ENCODE measurements around the gene UNC119. TPM values are rescaled to one million over a fixed set of nuclear protein-coding genes. Genes with fewer than 3 reads are reported as not detected.
A peak's percentile ranks its signal among the peaks of the same experiment; 100 is the strongest.

Gene UNC119
- polyA plus RNA-seq, 1 donor = 56.8 TPM

DNA sequence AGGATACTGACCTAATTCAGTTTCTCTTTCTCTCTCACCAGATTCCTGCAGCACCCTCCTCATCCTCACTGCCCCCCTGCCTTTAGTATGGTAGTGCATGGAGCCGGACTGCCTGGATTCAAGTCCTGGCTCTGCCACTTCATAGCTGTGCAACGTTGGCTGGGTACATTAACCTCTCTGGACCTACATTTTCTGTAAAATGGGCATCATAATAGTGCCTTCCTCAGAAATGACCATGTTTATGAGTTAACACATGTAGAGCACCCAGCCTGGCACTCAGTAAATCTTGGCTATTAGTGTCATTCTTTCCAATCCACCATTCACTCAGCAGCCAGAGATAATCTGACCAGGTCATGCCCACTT, 7.3 kb downstream of the UNC119 start:
- no peak for DNase-seq

DNA sequence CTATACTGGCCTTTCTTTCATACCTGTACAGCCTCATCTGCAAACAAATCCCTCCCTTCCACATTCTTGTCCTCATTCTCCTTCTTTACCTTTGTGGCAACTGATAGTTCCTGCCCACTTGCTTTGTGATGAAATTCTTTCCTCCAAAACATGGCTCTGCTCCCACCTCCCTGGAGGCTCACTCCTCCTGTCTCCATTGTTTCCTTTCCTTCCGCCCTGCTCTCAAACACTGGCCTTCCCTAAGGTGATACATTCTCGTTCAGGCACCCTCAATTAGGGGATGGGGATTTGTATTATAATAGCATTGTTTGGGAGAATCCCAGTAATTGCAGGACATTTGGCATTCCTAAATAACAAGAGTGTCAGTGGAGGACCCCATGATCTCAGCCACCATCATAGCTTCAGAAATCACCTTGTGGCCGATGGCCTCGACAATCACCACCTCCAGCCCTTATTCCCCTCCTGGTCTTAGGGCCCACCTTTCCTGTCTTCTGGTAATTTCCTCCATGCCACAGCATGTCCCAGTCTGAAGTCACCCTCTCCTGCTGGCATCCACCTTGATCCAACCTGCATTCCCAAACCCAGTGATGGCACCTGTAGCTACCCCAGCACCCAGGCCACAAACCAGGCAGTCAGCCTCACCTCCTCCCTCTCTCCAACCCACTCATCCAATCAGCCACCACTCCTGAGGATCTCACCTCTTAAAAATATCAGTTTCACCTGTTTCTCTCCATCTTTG, 7.9 kb downstream of the UNC119 start:
- no peak for DNase-seq

DNA sequence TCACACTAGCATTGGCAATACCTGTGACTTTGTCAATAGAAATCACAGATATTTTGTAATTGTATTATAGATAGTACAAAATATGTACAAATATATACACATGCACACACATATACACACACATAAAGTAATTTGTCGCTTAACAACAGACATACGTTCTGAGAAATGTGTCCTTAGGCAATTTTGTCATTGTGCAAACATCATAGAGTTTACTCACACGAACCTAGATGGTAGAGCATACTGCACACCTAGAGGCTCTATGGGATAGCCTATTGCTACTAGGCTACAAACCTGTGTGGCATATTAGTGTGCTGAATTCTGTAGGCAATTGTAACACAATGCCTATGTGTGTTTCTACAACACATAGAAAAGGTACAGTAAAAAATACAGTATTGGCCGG, 11.0 kb downstream of the UNC119 start:
- no peak for DNase-seq

DNA sequence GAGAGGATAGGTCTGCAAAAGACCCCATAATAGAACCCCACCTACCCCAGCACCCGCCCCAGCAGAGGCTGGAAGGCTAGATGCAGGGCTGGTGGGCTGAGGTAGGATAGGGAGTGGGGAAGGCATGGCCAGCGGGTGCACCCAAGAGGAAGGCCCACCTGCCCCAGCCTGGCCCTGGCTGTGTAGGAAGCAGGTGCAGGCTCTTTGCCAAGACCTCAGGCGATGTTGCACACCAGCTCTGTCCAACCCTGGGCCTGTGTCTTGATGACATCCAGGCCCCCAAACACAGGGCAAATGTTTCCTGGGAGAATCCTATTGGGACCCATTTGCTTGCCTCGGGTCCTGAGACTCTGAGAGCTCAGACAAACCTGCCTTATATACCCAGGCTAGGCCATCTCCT, 12.2 kb downstream of the UNC119 start:
- no peak for DNase-seq

DNA sequence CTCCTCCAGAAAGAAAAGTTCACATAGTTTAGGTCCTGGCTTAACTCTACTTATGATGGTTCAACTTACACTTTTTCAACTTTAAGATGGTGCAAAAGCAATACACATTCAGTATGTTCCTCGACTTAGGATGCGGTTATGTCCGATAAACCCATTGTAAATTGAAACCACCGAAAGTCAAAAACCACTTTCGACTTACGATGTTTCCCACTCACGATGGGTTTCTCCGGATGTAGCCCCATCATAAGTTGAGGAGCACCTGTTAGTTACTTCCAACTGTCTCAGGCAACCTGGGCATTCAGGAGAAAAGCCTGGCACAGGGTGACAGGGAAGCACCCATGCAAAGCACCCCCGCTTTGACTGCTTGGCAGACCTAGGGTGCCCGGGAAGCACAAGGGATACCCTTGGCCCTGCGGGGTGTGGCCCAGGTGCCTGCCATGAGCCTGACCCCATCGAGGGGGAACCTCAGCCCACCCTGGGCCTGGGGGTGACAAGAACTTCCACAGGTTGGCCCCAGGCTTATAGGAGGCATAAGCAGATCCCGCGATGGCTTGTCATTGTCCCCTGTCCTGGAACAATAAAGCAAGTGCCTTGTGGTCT, 14.0 kb downstream of the UNC119 start:
- no peak for DNase-seq

DNA sequence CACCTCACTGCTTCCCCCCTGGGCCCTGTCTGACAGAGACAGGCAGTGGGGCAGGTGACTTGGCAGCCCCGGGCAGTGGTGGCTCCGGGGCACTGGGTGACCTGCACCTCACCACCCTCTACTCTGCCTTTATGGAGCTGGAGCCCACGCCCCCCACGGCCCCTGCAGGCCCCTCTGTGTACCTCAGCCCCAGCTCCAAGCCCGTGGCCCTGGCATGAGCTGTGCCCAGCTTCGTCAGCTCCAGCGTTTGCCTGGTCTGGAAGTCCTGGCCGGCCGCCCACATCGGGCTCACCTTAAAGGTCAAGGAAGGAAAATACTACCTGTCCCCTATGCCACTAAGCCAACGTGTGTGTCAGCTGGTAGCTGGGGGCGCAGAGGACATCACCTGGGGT, 15.2 kb downstream of the UNC119 start:
- DNase-seq = no peak

DNA sequence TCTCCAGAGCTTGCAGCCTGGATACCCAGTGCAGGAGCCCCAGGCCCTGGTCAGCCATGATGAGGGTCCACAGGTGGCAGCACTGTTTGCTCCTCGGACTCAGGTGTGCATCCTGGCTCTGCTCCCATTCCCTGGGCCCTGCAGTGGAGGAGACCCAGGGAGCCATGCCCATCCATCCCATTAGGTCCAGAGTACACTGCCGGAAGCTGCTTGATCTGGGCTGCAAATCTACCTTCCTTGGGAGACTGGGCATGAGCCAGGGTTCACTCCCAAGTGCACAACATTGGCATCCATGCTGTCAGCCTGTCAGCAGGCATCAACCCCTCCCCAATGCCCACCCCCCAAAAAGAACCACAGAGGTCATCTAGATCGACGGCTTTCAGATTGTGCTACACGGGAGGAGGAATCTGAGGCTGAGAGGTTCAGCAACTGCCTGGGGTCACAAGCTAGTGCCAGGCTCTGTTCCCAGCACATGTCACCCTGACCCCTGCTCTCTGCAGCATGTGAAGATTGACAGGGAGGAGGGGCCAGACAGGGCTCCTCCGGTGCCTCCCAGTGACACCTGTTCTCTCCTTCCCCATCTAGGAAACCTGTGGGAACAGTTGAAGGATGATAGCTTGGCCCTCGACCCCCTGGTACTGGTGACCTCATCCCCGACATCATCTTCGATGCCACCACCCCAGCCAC, 15.7 kb downstream of the UNC119 start:
- no peak for DNase-seq

DNA sequence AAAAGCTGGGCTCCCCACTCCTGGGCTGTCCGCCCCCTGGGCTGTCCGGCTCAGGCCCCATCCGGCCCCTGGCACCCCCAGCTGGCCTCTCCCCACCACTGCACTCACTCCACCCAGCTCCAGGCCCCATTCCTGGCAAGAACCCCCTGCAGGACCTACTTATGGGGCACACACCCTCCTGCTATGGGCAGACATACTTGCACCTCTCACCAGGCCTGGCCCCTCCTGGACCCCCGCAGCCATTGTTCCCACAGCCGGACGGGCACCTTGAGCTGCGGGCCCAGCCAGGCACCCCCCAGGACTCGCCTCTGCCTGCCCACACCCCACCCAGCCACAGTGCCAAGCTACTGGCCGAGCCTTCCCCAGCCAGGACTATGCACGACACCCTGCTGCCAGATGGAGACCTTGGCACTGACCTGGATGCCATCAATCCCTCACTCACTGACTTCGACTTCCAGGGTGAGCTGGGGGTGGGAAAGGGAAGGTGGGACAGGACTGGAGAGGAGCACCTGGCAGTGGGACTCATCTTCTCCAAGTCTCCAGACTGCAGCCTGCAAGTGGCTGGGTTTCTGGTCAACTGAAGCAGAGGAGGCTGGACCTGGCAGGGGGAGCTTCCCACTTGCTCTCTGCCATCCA, 17.6 kb downstream of the UNC119 start:
- DNase-seq = no peak

DNA sequence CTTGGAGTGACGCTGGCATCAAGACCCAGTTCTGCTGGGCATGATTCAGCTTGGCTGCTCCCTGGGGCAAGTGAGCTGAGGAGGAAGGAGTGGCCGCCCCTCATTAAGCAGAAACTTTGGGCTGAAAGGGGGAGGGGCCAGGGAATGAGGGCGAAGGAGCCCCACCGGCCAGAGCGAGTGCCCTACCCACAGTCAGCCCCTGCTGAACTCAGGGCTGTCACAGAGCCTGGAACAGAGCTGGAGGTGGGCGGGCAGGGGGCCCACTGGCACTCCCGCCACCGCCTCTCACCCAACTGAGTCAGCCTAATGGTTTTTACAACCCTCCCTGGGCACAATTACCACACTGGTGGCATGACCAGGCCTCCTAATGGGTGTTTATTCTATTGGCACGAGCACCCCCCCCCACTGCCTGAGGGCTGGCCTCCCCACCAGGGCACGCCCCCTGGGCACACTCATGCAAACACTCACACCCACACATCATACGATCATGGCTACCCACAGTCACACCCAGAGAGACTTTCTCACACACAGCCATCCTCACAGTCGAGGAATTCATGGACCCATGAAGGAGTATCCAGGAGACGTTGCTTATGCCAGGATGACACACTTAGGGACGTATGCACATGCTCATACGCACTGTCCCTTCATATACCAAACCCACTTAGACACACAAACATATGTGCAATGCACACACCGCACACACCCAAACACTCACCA, 19.2 kb downstream of the UNC119 start:
- no peak for DNase-seq

DNA sequence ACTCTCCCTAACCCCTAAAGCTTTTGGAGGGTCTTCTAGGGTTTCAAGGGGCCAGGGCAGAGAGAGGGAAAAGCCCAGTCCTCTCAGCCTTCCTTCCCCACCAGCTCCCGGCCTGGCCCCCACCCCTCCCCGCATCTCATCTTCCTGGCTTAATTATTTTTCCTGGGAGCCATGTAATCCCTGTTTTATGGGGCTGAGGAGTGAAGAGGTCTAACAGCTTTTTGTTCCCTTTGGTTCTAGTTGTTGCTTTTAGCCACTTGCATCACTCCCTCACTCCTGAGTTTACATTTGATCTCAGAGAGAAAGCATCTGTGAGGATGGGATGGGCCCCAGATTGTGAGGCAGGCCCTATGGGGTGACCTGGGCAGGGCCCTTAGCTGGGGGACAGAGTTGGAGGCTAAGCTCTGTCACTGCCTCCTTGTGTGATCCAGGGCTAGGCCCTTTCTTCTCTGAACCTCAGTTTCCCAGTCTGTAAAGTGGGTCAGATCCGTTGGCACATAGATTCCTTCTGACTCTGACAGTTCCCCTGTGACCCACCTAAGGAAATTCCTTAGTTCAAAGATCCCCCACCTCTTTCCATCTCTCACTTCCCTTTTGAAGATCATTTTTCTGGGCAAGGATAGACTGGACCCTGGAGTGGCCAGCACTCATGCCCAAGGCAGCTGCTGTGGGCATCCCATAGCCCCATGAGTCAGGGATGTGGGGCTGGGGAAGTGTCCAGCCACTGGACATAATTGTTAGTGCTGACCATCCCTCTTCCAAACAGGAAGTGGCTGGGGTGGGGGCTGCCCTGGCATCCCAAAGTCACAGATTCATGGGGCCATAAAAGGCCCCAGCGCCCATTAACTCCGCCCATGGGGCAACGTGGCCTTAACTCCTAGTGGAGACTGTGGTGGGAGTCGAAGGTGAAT, 20.1 kb downstream of the UNC119 start:
- DNase-seq = peak; percentile 20

DNA sequence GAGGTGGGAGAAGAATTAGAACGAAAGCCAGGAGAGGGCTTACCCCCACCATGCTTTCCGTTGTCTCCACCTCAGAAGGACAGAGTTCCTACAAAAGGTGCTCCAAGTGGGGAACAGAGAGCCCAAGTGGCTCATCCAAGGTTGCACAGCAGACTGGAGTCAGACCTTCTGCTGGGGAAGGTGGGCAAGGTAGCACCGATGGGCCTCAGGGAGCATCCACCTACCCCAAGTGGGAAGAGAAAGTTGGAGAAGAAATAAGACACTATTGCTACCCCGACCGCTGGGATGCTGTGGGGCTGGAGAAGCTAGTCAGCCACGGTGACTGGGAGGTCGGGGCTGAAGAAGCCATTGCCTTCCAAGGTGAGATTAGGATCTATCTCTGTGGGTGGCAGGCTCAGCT, 21.5 kb downstream of the UNC119 start:
- DNase-seq = no peak

DNA sequence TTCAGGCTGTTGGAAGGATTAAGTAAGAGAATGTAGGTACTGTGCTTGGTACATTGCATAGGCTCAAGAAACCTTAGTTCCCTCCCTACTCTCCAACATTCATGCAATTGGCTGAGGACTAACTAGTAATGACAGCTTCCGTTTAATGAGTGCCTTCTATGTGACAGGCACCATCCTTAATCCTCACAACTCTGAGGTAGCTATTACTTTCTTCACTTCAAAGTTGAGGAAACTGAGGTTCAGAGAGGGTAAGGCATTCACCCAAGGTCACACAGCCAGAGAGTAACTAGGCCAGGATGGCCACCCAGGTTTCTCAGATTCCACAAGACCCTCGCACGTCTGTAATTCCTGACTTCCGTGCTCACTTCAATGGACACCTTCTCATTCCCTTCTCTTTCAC, 22.2 kb downstream of the UNC119 start:
- DNase-seq = no peak

DNA sequence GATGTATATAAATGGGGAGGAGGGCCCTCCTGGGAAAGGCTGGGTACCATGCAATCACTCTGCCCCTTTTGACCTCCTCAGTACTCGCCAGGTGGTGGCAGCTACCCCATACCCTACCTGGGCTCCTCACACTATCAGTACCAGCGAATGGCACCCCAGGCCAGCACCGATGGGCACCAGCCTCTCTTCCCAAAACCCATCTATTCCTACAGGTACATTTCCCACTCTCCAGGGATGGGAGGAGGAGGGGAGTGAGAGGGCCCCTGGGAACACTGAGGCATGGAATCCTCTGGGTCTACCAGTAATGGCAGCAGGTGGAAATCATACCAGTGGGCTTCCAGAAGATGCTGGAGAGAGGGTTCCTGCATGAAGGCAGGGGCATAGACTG, 23.4 kb downstream of the UNC119 start:
- no peak for DNase-seq

DNA sequence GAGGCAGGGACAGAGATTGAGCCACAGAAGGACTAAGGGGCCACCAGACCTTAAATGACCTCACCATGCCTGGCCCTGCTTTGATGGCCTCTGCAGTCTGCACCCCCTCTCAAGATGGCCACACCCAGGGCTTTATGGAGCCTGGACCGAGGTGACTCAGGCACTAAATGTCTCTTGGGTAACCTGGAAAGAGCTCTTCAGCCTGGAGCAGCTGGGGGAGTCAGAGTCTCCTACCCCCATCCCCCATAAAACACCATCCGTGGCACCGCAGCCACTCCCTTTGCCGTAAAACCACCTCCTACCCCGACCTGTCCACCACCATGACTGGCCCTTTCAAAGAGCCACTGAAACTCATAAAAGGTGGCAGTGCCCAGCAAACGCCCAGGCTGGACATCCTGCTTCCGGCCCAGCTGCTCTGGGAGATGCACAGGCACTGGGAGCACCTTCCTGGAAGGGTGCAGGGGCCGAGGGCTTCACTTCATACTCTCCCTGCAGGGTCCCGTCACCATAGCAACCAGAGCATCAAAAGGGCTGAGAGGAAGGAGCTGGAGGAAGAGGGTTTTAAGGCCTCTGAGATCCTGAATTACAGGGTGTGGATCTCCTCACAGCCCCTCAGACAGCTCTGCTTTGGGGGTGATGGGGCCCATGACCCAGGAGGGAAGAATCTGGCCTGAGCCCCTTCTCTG, 24.0 kb downstream of the UNC119 start:
- no peak for DNase-seq

DNA sequence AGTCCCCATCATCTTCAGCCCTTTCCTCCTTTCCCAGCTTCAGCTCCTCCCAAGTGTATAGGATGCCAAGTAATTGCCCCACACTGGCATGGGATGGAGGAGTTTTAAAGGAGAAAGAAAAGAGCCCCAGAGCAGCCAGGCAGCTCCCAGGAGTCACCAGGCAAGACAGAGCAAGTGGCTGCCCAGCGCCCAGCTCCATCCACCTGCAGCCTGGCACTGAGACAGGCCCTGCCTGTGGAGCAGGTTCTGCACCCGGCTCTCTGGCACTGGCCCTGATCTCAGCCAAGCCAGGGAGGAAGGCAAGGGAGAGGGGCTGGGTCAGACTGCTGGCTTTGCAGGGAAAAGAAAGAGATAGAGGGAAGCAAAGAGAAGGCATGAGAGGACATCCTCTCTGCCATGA, 24.6 kb downstream of the UNC119 start:
- no peak for DNase-seq

DNA sequence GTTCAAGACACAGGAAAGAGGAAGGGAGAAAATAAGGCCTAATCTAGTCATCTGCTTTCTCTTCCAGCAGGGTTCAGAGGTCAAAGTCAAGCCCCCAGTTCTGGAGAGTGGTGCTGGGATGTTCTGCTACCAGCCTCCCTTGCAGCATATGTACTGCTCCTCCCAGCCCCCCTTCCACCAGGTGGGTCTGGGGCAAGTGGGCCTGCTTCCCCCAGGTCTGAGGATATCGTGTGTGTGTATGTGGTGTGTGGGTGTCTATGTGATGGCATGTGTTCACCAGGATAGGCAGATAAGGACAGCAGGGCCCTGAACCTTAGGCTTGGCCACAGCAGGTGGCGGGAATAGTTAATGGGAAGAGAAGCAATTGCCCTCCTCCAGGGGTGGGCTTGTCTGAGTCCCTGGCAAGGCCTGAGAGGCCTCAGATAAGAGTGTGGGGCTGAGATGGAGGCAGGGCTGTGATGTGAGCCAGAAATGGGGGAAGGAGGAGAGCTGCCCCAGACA, 25.2 kb downstream of the UNC119 start:
- no peak for DNase-seq

DNA sequence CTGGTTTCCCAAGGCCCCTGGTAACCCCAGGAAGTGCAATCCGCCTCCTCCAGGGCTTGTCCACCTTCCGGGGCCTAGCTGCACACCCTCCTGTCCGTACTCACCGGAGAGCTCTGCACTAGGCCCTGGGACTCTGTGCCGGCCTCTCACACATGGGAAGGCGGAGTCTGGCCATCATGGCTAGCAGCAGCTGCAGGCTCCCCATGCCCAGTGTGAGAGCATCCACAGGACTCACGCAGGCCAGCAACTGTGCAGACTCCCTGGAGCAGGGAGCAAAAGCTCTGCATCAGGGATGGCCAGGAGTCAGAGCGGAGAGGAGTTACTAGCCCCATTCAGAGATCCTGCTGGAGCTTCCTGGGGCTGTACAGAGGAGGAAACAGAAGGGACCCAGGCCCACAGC, 26.0 kb downstream of the UNC119 start:
- no peak for DNase-seq

DNA sequence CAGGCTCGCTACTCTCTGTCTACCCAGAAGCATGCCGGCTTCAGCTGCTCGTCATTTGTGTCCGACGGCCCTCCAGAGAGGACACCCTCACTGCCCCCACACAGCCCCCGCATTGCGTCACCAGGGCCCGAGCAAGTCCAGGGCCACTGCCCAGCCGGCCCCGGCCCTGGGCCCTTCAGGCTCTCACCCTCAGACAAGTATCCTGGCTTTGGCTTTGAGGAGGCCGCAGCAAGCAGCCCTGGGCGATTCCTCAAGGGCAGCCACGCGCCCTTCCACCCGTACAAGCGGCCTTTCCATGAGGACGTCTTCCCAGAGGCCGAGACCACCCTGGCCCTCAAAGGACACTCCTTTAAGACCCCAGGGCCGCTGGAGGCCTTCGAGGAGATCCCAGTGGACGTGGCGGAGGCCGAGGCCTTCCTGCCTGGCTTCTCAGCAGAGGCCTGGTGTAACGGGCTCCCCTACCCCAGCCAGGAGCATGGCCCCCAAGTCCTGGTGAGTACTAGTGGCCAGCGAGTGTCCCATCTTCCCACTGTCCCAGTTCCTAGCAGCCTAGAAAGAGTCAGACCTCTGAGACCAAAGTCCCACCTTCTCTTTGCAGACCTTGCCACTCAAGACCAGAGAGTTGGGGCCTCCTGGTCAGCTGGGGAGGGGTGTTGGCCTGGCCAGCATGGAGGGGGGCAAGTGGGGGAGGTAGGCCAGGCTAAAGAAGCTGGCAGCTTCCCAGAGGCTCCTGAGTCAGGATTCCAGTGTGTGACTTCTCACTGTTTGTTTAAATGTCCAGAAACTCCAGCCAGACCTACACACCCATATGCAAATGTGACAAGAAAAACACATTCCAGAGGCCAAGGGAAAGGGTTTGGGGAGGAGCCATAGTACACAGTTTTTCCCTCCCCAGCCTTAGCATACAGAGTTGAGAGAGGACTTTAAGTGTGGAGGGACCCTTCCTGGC, 27.7 kb downstream of the UNC119 start:
- peak; percentile 72 for DNase-seq

DNA sequence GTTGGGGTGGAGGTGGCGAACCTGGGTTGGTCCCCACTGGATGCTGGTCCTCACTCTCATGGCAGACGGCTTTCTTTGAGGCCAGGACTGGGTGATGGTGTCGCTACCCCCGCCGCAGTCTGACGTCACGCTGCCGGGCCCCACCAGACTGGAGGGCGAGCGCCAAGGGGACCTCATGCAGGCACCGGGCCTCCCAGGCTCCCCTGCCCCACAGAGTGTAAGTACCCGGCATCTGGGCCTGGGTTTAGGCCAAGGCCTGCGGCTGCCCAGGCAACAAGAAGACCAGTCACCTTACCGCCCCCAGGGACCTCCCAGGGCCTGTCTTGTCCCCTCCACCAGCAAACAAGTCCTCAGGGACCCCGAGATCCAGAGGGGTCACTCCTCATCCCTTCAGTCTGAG, 28.5 kb downstream of the UNC119 start:
- no peak for DNase-seq

Measured in left kidney (tissue), 2 donors.